ENCODE measurements around the gene TAF5.

DNA sequence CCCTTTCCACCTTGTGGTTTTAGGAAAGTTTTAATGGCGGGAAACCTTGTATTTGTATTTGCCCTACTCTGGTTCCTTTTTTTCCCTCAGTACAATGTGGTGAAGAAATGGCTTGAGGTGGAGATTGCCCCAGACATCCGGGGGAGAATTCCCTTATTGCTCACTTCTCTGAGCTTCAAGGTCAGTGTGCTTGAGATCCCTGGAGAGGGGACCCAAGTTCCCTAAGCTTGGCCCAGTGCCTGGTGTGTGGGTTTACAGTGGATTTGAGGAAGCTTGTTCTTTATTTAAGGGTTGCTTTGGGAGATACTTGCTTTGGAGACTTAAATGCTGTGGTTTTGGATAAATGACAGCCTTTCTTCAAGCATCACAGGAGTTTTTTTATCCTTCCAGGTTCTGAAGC is 66.1 kb downstream of the TAF5 start:
- TF ChIP-seq, protein P1, sequence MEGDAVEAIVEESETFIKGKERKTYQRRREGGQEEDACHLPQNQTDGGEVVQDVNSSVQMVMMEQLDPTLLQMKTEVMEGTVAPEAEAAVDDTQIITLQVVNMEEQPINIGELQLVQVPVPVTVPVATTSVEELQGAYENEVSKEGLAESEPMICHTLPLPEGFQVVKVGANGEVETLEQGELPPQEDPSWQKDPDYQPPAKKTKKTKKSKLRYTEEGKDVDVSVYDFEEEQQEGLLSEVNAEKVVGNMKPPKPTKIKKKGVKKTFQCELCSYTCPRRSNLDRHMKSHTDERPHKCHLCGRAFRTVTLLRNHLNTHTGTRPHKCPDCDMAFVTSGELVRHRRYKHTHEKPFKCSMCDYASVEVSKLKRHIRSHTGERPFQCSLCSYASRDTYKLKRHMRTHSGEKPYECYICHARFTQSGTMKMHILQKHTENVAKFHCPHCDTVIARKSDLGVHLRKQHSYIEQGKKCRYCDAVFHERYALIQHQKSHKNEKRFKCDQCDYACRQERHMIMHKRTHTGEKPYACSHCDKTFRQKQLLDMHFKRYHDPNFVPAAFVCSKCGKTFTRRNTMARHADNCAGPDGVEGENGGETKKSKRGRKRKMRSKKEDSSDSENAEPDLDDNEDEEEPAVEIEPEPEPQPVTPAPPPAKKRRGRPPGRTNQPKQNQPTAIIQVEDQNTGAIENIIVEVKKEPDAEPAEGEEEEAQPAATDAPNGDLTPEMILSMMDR (IDR thresholded peaks at IDR 0.05) = no peak
- TF ChIP-seq POLR2AphosphoS5 (IDR thresholded peaks at IDR 0.05) (no peak), EP300 (IDR thresholded peaks at IDR 0.05) (no peak)
